ENCODE measurements around the gene GPHN.

GPHN gene

GRCh38 chr14:66603945-66604344 is 96.0 kb downstream of the GPHN start:
- DNase-seq: no peak

- no peak for DNase-seq
These were observed 98.9 kb downstream of the GPHN start for GRCh38 chr14:66606826-66607225.

- DNase-seq: peak in 1 of 5 donors; percentile 56
These were observed 102.2 kb downstream of the GPHN start for GRCh38 chr14:66610154-66610563.

- DNase-seq: no peak
These were observed 105.4 kb downstream of the GPHN start for GRCh38 chr14:66613344-66613743.

- no peak for DNase-seq
These were observed 112.0 kb downstream of the GPHN start for GRCh38 chr14:66619952-66620351.

DNA sequence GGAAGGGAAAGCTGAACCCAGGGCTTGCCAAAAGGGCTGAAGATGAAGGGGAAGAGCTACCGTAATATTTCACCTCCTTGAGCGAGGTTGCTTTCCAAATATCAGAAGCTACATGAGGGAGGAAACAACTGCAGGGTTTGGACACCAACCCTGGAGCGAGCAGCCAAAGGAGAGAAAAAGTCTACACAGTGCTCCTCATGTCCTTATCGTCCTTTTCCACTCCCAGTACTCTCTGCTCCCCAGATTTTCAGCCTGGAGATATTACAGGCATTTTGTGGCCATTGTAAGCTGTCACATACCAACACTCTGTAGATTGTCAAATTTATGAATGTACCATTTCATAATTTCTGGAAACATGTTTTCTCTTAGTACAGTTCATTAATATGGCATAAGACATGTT is 115.9 kb downstream of the GPHN start:
- DNase-seq: no peak

DNA sequence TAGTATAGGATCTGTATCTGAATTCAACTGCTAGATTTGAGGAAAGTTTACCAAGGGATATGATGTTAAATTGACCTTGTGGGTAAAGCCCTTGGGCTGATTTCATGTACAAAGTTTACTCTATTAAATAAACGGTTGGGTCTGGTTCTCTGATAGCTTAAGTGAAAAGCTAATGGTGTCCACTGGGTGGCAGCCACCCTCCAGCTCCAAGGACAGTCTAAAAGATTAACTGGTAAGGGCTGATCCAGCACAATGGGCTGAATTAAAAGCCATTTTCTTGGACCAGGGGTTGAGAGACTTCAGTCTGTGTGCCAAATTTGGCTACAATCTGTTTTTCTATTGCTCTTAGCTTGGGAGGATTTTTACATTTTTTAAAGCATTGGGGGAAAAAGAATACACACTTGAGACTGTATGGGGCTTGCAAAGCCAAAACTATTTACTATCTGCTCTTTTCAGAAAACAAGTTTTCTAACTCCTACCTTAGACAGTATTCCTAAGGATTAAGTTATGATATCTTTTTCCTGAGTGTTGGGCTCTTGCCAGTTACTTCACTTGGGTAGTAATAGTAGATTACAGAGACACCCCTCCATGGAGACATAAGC is 116.5 kb downstream of the GPHN start:
- DNase-seq: peak in 3 of 5 donors; percentile 8 to 23 (median 13)

- DNase-seq: no peak
These were observed 120.7 kb downstream of the GPHN start for GRCh38 chr14:66628636-66629035.

DNA sequence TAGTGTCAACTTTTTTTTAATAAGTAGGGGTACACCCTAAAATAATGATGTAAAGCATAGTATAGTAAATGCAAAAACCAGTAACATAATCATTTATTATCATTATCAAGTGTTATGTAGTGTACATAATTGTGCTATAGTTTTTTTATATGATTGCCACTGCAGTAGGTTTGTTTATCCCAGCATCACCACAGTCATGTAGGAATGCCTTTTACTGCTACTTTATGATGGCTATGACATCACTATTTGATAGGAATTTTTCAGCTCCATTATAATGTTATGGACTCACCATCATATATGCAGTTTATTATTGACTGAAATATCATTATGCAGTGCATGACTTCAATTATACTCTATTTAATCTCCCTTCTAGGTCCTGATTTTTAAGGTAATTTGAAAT is 121.6 kb downstream of the GPHN start:
- no peak for DNase-seq

- no peak for DNase-seq
These were observed 126.9 kb downstream of the GPHN start for GRCh38 chr14:66634876-66635275.

- no peak for DNase-seq
These were observed 127.5 kb downstream of the GPHN start for GRCh38 chr14:66635435-66635834.

DNA sequence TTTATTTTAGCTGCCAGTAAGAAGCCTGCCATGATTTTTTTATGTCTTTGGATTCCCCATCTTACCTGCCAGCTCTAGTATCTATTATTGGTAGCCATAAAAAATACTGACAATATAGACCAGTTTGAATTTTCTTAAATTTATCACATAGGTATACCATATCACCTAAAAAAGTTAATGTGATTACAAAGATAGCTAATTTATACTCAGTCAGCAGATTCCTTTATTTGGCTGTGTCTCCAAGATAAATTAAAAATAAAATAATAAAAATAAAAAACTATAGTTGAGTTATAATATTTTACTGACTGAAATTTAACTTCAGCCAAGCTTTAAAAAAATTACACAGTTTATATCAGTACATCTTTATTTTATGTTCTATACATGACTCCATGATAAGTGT is 128.3 kb downstream of the GPHN start:
- no peak for DNase-seq

- DNase-seq: no peak
These were observed 130.7 kb downstream of the GPHN start for GRCh38 chr14:66638689-66639088.

GRCh38 chr14:66641861-66642635 is 134.1 kb downstream of the GPHN start:
- DNase-seq: no peak

DNA sequence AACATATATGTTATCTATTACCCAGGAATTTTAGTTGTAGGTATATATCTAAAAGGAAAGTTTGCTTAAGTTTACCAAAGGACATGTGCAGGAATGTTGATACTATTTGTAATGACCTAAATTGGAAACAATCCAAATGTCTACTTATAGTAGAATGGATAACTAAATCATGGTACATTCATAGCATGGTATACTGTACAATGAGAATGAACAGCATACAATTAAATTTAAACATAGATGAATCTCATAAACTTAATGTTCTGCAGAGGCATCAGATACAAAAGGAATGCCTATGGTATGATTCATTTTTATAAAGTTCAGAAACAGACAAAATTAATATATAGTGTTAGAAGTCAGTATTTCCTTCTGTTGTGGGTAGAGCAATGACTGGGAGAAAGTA is 135.4 kb downstream of the GPHN start:
- DNase-seq: no peak

- no peak for DNase-seq
These were observed 137.8 kb downstream of the GPHN start for GRCh38 chr14:66645716-66646115.

DNA sequence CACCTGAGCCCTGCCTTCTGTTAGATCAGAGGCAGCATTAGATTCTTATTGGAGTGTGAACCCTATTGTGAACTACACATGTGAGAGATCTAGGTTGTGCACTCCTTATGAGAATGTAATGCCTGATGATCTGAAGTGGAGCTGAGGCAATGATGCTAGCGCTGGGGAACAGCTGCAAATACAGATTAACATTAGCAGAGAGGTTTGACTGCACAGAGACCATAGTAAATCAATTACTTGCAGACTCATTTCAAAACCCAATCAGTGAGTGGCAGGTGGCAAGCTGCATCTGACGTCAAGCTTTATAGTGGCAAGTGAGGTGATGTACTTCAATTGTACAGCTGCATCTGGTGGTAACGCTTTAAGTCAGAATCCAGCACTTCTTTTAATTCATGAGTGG is 141.6 kb downstream of the GPHN start:
- peak in 1 of 5 donors; percentile 82 for DNase-seq

DNA sequence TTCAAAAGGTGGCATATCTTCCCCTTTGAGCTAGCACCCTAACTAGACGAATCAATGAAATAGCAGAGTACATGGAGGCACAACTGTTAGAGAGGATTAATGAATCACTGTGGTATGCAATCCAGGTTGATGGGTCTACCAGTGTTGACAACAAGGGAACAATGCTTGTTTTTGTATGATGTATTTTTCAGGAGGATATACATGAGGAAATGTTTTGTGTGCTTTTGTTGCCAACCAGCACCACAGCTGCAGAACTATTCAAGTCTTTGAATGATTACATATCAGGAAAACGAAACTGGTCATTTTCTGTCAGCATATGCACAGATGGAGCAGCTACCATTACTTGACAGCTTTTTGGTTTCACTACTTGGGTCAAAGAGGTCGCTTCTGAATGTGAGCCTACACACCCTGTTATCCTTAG is 142.6 kb downstream of the GPHN start:
- DNase-seq: peak in 1 of 5 donors; percentile 78

GRCh38 chr14:66651536-66652220 is 143.7 kb downstream of the GPHN start:
- DNase-seq: no peak

DNA sequence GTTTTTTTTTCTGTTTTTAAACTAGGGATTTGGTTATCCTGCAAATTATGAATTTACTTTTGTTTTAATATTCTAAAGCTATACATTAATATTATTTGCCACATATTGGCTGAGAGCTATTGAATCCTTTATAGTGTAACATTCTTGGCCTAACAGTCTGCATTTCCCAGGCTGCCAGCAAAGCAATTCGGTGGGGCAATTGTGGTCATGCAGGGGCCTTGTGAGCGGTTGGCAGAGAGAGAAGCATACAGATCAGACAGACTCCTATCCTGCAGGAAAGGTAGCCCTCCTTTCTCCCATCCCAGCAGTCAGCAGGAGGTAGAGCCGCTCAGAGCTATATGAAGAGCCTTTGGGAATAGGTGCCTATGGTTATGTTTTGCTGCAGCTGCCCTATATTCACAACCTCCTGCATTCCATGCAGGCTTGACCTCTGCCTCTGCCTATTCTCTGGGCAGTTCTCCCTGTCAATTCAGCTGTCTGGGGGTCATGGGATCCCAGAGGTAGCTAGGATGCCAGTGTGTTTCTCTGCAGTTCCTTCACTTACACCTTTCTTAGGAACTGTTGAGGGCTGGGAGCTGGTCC is 144.7 kb downstream of the GPHN start:
- DNase-seq: no peak

DNA sequence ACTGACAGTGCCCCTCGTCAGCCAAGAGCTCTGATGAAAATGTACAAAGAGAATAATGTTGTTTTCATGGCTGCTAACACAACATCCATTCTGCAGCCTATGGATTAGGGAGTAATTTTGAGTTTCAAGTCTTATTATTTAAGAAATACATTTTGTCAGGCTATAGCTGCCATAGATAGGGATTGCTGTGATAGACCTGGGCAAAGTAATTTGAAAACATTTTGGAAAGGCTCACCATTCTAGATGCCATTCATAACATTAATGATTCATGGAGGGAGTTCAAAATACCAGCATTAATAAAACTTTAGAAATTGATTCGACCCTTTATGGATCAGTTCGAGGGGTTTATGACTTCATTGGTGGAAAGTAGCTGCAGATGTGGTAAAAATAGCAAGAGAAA is 149.8 kb downstream of the GPHN start:
- no peak for DNase-seq

DNA sequence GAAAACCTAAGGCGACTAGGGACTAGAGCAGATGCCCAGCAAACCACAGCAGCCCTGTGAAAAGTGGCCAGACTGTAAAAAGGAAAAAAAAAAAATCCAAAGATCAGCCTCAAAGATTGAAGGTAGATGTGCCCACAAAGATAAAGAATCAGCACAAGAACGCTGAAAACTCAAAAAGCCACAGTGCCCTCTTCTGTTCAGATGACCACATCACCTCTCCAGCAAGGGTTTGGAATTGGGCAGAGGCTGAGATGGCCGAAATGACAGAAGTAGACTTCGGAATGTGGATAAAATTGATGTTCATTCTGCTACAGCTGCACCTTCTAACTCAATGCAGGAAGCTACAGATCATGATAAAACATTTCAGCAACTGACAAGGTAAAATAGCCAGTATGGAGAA is 154.4 kb downstream of the GPHN start:
- DNase-seq: no peak

DNA sequence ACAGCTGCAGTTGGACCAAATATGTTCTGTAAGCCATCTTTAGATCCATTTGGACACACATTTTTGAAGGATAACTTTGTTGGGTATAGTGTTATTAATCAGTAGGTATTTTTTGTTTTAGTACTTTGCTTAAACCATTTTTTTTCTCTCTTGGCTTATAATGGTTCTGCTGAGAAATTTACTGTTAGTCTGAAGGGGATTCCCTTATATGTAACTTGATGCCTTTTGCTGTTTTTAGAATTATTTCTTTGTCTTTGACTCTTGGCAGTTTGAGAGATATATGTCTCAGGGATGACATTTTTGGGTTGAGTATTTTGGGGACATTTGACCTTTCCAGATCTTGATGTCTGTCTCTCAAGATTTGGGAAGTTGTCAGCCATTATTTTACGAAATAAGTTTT is 169.8 kb downstream of the GPHN start:
- no peak for DNase-seq

- no peak for DNase-seq
These were observed 172.3 kb downstream of the GPHN start for GRCh38 chr14:66680216-66680615.
